Transverse colon (tissue), 4 donors: ENCODE measurements around the gene RASAL1. TPM values are rescaled to one million over a fixed set of nuclear protein-coding genes. Genes with fewer than 3 reads are reported as not detected.
"Not testable (repeated sequence)": the region's sequence is repeated elsewhere in the genome, so short reads cannot be mapped to it uniquely, and the experiment has no call there.

Source experiments
- DNase-seq: peaks from one replicate; pipeline ENCODE4 v3.0.0-alpha.2; 2019
- H3K27ac ChIP-seq, 4 donors: fragments of 200-600 bp; sonication (generic); 2 replicates each; pipeline ENCODE4 v1.5.1; 2016 to 2018; ENCODE audit warnings: inconsistent platforms in 4 of 4
- H3K27me3 ChIP-seq: fragments of 200-600 bp; sonication (generic); 2 replicates; pipeline ENCODE4 v1.5.1; 2017; ENCODE audit warnings: inconsistent platforms
- H3K36me3 ChIP-seq, 4 donors: fragments of 200-600 bp; sonication (generic); 2 replicates each; pipeline ENCODE4 v1.5.1; 2017 to 2019; ENCODE audit warnings: inconsistent platforms in 4 of 4
- H3K4me1 ChIP-seq, 4 donors: fragments of 200-600 bp; sonication (generic); 2 replicates each; pipeline ENCODE4 v1.5.1; 2017 to 2020; ENCODE audit warnings: inconsistent platforms in 4 of 4
- H3K4me3 ChIP-seq, 4 donors: fragments of 200-600 bp; sonication (generic); 1 replicate in 1 of 4; 2 replicates in 3 of 4; pipeline versions ENCODE4 v1.5.1 to v1.6.1; 2017 to 2019; ENCODE audit warnings: inconsistent platforms in 4 of 4
- H3K9me3 ChIP-seq, 2 donors: fragments of 200-600 bp; sonication (generic); 2 replicates each; pipeline ENCODE4 v1.5.1; 2017 to 2019; ENCODE audit warnings: inconsistent platforms in 2 of 2
- EP300 ChIP-seq: sonication (generic); formaldehyde crosslinking; IDR thresholded peaks from one replicate; pipeline ENCODE4 v1.6.1; 2017; ENCODE audit warnings: antibody characterized with exemption, low read depth
- POLR2A ChIP-seq: fragments of 450-650 bp; IDR thresholded peaks from one replicate; pipeline ENCODE4 v1.6.1; 2016; ENCODE audit warnings: antibody characterized with exemption, mild to moderate bottlenecking, moderate library complexity
- POLR2AphosphoS5 ChIP-seq, 3 donors: sonication (generic); formaldehyde crosslinking; IDR thresholded peaks; one replicate each; pipeline ENCODE4 v1.6.1; 2016; ENCODE audit warnings: antibody characterized with exemption in 3 of 3
- WGBS, 2 donors: methylation state at CpG; one replicate each; pipeline ENCODE4 v1.1.5; 2018; ENCODE audit warnings: low coverage in 1 of 2; 5-methylcytosine and 5-hydroxymethylcytosine counted together
- in situ Hi-C, 4 donors: fragments of 200-750 bp; cut with MboI; loops; one replicate each; pipeline versions ENCODE4 v1.15.0 to v1.15.1; 2017; ENCODE audit warnings: low sequenced_read_pairs in 3 of 4, low pct_ligation_motif_present in 1 of 4, low pct_unique_long_range_greater_than_20kb in 1 of 4
- intact Hi-C: fragments of 100-400 bp; cut with DNase I; formaldehyde crosslinking; loops from one replicate; pipeline ENCODE4 v1.15.1; 2023; ENCODE audit warnings: low total_unique reads
- total RNA-seq, 4 donors: library from RNA; depleted of rRNA; stranded (reverse); fragments of >200 nt; gene quantifications; one replicate each; pipeline ENCODE4 v1.1.0, GENCODE V29; 2016
- TF ChIP-seq, protein P1 (sequence below), 5 experiments: fragments of 200-600 bp in 3 of 5; fragments of 450-650 bp in 2 of 5; sonication (generic) in 3 of 5; IDR thresholded peaks; 1 replicate in 2 of 5; 2 replicates in 3 of 5; pipeline ENCODE4 v1.5.1; 2016 to 2017; ENCODE audit warnings: antibody characterized with exemption in 5 of 5, inconsistent platforms in 3 of 5, mild to moderate bottlenecking in 2 of 5, moderate library complexity in 1 of 5

RASAL1 gene
- total RNA-seq, 4 donors from 2014 or later = 1.9 to 38.2 (median 4.9) TPM

DNA sequence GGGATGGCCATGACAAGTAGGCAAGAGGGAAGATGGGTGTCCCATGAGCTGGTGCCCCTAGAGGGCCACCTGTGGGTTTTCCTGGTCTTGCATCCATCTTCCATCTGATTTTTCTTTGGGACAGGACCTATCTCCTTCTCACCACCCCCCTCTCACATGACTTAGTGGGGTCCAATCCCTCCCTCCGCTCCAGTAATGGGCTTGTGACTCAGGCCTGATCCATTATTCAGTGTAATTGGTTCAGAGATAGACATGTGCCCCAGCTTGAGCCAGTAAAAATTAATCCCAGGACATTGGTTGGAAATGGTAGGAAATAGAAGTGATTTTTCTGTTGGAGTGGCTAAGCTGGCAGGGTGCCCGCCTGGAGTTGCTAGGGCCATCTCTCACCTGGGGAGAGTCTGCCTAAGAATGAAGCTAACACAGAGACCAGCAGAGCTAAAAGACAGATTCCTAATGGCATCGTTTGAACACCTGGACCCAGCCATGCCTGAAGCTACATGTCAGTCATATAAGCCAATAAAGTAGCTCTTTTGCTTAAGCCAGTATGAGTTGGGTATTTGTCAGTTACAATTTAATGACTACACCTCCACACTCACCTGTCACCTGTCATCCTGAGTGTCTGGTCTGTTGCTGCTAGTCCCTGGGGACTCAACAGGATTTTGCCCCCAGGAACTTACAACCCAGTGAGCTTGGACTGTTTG, 14.7 kb downstream of the RASAL1 start:
- intact Hi-C loops = no loop called here
- TF ChIP-seq POLR2AphosphoS5 (IDR thresholded peaks at IDR 0.05) = no peak
- no peak for TF ChIP-seq EP300
- TF ChIP-seq, protein P1, sequence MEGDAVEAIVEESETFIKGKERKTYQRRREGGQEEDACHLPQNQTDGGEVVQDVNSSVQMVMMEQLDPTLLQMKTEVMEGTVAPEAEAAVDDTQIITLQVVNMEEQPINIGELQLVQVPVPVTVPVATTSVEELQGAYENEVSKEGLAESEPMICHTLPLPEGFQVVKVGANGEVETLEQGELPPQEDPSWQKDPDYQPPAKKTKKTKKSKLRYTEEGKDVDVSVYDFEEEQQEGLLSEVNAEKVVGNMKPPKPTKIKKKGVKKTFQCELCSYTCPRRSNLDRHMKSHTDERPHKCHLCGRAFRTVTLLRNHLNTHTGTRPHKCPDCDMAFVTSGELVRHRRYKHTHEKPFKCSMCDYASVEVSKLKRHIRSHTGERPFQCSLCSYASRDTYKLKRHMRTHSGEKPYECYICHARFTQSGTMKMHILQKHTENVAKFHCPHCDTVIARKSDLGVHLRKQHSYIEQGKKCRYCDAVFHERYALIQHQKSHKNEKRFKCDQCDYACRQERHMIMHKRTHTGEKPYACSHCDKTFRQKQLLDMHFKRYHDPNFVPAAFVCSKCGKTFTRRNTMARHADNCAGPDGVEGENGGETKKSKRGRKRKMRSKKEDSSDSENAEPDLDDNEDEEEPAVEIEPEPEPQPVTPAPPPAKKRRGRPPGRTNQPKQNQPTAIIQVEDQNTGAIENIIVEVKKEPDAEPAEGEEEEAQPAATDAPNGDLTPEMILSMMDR (IDR thresholded peaks at IDR 0.05) = no peak
- TF ChIP-seq POLR2A = no peak

DNA sequence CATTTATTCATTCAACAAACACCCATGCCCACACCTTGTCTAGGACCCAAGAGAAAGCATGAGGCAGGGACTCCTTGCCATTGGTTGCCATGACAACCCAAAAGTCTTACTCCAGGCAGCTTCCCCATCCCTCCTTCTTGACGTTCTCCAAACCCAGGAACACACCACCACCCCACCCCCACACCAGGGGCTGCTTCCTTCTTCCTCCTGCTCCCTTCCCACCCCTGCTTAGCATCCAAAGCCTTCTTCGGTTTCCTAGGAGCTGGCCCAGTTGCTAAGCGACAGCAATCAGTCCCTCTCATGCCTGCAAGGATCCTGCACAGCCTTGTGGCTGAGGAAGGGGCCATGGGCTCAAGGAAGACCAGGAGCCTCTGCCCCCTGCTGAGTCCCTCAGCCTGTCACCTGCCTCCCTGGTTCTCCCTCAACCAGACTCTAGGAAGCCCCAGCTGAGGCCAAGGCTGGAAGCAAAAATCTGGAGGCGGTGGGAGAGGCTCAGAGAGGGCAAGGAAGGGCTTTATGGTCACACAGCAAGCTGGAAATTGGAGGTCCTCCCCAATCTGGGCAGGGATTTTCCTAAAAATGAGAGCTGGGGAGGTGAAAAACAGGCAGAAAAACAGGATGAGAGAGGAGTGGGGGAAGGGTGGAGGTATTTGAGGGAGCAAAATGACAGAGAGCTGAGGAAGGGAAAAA, 15.4 kb downstream of the RASAL1 start:
- WGBS, 2 donors = 53% methylated on average over 4 of the region's 4 CpGs; no CpG with 5 or more reads in 1 of the 2 donors
- TF ChIP-seq EP300 (no peak), POLR2A (no peak), POLR2AphosphoS5 (IDR thresholded peaks at IDR 0.05) (no peak)
- TF ChIP-seq, protein P1 (IDR thresholded peaks at IDR 0.05) = no peak
- DNase-seq = no peak

More for the DNA sequence above, 14.7 kb downstream of the RASAL1 start:
- Histone ChIP-seq H3K9me3 (peaks cover 0 to 5% of the 10 kb centered on the region in 2 donors), H3K4me1 (no peaks in the 10 kb centered on the region), H3K27ac (no peak overlapping the region), H3K27me3 (no peaks in the 10 kb centered on the region), H3K4me3 (no peak overlapping the region), H3K36me3 (no peaks in the 10 kb centered on the region)
- in situ Hi-C loops = no loop called here
- 70 to 71% methylated on average over 2 to 3 of the region's 3 CpGs for WGBS, 2 donors
- no peak for DNase-seq

DNA sequence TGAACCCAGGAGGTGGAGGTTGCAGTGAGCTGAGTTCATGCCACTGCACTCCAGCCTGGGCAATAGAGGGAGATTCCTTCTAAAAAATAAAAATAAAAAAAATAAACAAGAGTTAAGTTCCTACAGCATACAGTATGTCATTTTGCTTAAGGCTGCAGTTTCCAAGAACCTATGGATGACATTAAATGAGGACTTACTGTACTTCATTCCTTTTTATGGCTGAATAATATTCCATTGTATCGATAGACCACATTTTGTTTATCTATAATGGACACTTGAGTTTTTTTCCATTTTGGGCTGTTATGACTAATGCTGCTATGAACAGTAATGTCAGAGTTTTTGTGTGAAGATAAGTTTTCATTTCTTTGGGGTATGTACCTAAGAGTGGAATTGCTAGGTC, 17.4 kb downstream of the RASAL1 start:
- WGBS, 2 donors = 89% methylated on average over 1 of the region's 1 CpG; no CpG with 5 or more reads in 1 of the 2 donors
- Histone ChIP-seq H3K4me3 (no peak overlapping the region), H3K9me3 (peaks cover 0 to 3% of the 10 kb centered on the region in 2 donors), H3K4me1 (no peaks in the 10 kb centered on the region), H3K27me3 (peaks cover 5% of the 10 kb centered on the region), H3K27ac (no peak overlapping the region), H3K36me3 (no peaks in the 10 kb centered on the region)
- TF ChIP-seq EP300 = no peak
- TF ChIP-seq POLR2AphosphoS5 (IDR thresholded peaks at IDR 0.05) = no peak
- TF ChIP-seq, protein P1 (IDR thresholded peaks at IDR 0.05) = no peak
- no peak for TF ChIP-seq POLR2A
- intact Hi-C loops = no loop called here
- DNase-seq = no peak
- in situ Hi-C loops = no loop called here

More for the DNA sequence above, 15.4 kb downstream of the RASAL1 start:
- Histone ChIP-seq H3K27me3 (no peaks in the 10 kb centered on the region), H3K27ac (no peak overlapping the region), H3K4me1 (no peaks in the 10 kb centered on the region), H3K4me3 (no peak overlapping the region), H3K36me3 (no peaks in the 10 kb centered on the region), H3K9me3 (peaks cover 0 to 5% of the 10 kb centered on the region in 2 donors)
- intact Hi-C loops = no loop called here
- in situ Hi-C loops = no loop called here

DNA sequence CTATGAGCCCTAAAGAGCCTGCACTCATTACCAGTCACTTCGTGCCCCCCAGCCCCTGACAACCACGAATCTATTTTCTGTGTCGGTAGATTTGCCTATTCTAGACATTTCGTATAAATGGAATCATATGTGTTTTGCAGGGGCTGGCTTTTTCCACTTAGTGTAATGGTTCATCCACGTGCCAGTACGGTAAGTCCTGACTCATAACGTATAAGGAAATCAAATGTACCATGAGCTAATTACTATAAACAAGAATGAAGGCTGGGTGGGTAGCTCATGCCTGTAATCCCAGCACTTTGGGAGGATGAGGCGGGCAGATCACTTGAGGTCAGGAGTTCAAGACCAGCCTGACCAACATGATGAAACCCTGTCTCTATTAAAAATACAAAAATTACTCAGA, 17.9 kb downstream of the RASAL1 start:
- H3K4me1 ChIP-seq, H3K36me3 ChIP-seq, H3K9me3 ChIP-seq, DNase-seq, intact Hi-C loops, H3K27me3 ChIP-seq, H3K27ac ChIP-seq, H3K4me3 ChIP-seq, in situ Hi-C loops: not testable (repeated sequence)
- 78% methylated on average over 8 of the region's 8 CpGs; no CpG with 5 or more reads in 1 of the 2 donors for WGBS, 2 donors
